NCI-H2171 treated with DMSO at 0.1 percent for 48 hours (cell line): ENCODE data around the gene MIGA2.

Experiments
- DNase-seq: peaks from one replicate; lab custom pipeline; 2025; lab: John Stamatoyannopoulos, UW

Gene MIGA2

GRCh38 chr9:129073404-129073803 is 37.0 kb downstream of the MIGA2 start:
- no peak for DNase-seq

DNA sequence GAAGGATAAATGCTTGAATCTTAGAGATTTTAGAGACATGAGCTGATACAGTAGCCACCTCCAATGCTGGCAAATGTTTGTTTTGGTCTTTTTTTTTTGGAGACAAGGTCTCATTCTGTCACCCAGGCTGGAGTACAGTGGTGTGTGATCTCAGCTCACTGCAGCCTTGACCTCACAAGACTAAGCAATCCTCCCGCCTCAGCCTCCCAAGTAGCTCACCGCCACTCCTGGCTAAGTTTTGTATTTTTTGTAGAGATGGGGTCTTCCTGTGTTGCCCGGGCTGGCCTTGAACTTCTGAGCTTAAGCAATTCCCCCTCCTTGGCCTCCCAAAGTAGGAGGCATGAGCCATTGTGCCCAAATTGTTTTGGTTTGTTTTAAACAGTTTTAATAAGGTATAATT is 37.7 kb downstream of the MIGA2 start:
- no peak for DNase-seq

GRCh38 chr9:129075996-129076639 is 39.7 kb downstream of the MIGA2 start:
- DNase-seq: no peak

DNA sequence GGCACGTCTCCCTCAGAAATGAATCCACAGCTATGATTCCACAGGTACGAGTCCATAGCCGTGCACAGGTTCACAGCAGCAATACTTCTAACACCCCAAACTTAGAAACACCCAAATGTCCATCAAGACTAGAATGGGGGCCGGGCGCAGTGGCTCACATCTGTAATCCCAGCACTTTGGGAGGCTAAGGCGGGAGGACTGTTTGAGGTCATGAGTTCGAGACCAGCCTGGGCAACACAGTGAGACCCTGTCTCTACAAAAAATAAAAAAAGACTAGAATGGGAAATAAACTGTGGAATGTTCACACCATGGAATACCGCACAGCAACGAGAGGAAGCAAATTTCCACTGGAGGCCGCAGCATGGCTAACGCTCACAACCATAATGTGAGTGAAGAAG is 40.2 kb downstream of the MIGA2 start:
- no peak for DNase-seq

- no peak for DNase-seq
These were observed 40.8 kb downstream of the MIGA2 start for GRCh38 chr9:129077236-129077635.

DNA sequence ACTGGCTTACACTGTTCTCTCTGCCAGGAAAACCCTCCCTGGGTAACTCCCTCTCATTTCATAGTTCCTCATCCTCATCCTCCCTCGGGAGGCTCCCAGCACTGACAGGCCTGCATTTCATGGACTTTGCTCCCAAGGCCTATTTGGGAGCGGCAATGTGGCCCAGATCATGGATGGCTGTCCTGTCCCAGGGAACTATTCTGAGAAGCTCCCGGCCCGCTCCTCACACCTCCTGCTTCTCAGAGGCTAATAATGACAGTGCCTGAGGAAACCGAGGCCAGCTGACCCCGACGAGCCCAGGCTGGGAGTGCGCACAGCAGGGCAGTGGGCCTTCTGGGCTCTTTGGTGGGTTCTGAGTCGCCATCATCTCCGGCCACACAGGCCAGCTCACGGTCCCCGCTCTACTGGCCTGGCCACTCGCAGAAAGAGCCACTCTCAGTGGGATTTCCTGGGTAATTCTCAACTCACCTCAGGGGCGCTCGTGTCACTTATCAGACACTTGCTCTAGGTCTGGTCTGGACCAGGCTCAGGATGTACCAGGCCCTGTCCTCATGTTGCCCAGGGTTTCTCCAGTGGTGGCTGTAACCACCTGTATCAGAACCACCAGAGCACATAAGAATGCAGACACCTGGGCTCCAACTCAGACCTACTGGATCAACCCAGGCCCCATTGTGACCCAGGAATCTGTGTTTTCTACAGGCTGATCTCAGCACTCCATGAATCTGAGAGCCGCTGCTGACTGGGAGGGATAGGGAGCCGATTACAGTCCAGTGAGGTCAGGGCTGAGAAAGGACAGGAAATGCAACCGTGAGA is 42.5 kb downstream of the MIGA2 start:
- no peak for DNase-seq

DNA sequence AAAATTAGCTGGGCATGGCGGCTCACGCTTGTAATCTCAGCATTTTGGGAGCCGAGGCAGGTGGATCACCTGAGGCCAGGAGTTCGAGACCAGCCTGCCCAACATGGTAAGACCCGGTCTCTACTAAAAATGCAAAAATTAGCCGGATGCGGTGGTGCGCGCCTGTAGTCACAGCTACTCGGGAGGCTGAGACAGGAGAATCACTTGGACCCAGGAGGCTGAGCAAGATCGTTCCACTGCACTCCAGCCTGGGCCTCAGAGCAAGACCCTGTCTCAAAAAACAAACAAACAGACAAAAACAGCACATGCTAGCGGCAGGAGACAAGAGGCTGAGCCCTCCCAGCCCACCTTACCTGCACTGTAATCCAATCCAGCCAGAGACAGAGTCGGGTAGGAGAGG is 43.4 kb downstream of the MIGA2 start:
- no peak for DNase-seq

DNA sequence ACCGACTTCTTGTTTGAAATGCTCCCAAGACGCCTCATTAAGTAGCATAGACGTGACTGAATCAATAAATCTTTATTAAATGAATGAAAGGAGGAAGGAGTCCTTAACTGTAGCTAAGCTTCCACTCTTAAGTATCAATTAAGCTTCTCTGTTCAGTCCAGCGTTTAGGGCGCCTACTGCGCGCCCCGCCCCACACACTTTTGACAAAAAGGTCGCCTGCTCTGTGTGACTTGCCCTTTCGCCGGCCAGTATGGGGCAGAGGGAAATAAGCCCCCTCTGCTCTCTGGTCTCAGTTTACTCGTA is 43.8 kb downstream of the MIGA2 start:
- DNase-seq: peak; percentile 30

DNA sequence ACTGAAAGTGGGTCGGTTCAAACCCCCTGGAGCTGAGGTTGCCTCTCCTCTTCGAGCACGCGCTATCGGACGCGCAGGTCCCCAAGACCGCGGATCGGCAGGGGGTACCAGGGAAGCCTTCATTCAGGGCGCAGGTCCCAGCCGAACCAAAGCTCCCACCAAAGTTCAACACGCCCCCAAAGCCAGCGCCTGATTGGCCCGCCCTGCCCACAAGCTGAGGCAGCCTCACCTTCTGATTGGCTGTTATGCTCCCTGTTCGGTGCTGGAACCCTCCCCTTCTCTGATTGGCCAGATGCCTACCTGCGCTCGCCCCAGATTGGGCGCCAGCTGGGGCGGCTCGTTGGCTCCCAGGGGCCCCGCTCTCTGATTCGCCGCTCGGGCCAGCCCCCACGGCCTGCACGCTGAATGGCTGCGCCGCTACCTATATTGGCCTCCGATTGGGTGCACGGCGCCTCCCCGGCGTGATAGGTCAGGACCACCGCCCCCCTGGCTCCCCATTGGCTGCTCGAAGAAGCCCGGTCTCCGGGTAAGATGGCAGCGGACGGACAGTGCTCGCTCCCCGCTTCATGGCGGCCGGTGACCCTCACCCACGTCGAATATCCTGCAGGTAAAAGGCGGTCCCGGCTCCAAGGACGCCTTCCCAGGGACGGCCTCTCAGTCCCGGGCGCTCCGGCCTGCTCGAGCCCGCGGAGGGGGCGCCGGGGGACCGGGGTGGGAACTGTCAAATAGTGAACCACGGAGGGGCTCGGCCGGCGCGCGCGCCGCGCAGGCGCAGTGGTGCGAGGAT is 44.4 kb downstream of the MIGA2 start, which contains the start of gene DOLPP1:
Gene DOLPP1, plus strand, starts transcription at position 511 of the 787 bp plus-strand sequence. Its CDS starts 21 bp downstream, at position 532.
- peak; percentile 100 for DNase-seq

DNA sequence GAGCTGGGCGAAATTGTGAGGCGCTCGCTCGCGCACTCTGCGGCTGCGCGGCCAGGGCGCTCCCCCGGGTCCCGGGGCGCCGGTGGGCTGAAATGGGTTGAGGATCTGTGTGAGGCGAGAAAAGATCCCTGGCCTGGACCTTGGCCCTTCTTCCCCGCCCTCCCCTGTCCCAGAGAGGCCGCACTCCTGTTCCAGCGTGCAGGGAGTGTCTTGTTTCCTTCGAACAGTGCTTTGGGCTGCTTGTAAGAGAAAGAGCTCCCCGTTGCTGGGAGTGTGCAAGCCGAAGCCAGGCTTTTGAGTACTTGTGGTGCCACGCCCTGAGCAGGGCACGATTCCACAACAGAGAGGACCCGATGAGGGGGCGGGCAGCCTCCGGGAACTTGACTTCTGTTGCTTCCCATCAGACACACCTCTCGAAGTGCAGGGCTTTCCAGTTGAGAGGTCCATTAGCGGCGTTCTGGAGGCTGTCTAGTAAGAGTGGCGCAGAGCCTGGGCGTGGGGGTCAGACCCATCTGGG is 45.0 kb downstream of the MIGA2 start:
- DNase-seq: peak; percentile 54

DNA sequence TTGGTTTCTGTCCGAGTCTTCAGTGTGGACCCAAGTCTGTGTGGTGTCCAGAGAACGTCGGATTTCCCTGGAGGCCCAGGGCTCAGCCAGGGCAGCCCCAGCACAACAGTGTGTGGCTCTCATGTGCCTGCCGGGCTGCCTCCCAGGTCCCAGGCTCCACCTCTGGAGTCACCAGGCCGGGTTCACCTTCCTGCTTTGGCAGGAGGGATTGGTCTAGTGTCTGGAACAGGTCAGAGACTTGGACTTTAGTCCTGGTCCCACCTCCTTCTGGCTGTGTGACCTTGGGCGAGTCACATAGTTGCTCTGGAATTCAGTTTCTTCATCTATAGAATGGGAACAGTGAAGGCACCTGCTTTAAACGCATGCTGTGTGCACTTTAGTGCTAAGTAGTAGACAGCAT is 47.7 kb downstream of the MIGA2 start:
- DNase-seq: no peak

DNA sequence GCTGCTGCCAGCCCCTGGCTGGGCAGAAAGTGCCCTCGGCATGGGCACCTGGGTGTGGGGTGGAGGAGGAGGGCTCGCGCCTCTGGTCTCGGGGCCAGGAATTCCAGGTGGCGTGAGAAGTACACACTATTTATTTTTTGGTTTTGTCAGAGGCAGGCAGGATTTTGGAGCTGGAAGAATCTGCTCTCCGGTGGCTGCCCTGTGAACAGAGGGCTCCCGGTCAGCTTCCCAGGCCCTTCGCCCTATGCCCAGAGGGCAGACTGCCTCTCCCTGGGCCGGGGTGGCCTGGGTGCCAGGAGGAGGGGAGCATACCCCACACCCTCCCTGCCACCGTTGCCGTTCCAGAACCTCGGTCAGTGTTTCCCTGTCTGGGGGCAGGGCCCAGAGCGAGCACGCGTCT is 52.8 kb downstream of the MIGA2 start:
- no peak for DNase-seq

- no peak for DNase-seq
These were observed 57.4 kb downstream of the MIGA2 start for GRCh38 chr9:129093602-129094386.

- DNase-seq: no peak
These were observed 58.2 kb downstream of the MIGA2 start for GRCh38 chr9:129094387-129095169.

GRCh38 chr9:129095170-129095667 is 58.8 kb downstream of the MIGA2 start:
- no peak for DNase-seq

DNA sequence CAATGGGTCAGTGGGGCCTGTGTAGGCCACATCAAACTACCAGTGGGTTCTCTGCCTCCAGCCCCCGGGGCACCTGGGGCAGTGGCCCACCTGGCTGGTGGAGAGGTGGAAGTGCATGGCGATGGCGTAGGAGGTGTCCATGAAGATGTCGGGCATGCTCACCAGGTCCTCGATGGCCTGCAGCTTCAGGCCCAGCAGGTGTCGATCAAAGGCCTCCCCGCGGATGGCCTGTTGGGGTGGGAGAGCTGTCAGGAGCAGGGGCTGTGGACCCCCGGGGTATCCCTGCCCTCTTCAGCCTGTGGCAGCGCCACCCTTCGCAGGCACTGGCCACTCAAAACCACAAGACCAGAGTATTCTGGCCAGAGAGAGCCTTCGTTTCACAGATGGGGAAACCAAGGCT is 59.5 kb downstream of the MIGA2 start:
- DNase-seq: no peak

DNA sequence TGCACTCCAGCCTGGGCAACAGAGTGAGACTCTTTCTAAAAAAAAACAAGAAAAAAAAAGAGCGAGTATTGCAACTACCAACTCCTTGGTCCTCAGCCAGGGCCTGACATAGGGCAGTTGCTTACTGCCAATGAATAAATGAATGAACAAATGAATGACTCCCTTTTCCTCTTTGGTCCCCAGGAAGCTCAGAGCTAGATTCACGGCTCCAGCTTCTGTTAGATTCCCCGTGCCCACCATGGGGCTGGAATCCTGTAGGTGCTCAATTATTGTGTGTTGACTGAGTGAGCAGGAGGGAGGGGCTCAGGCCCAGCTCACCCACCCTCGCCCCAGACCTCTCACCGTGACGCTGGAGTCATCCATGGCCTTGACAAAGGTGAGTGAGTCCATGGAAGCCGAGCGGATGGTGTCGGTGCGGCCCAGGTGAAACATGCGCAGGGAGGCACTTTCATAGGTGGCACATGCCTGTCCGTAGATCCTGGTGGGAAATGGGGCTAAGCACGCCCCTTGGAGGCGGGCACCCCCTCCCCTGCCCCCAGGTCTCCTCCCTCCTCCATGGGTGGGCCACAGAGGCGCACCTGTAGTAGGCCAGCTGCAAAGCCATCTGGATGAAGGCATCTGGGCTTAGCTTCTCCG is 61.4 kb downstream of the MIGA2 start:
- no peak for DNase-seq

GRCh38 chr9:129098328-129098727 is 61.9 kb downstream of the MIGA2 start:
- DNase-seq: no peak

DNA sequence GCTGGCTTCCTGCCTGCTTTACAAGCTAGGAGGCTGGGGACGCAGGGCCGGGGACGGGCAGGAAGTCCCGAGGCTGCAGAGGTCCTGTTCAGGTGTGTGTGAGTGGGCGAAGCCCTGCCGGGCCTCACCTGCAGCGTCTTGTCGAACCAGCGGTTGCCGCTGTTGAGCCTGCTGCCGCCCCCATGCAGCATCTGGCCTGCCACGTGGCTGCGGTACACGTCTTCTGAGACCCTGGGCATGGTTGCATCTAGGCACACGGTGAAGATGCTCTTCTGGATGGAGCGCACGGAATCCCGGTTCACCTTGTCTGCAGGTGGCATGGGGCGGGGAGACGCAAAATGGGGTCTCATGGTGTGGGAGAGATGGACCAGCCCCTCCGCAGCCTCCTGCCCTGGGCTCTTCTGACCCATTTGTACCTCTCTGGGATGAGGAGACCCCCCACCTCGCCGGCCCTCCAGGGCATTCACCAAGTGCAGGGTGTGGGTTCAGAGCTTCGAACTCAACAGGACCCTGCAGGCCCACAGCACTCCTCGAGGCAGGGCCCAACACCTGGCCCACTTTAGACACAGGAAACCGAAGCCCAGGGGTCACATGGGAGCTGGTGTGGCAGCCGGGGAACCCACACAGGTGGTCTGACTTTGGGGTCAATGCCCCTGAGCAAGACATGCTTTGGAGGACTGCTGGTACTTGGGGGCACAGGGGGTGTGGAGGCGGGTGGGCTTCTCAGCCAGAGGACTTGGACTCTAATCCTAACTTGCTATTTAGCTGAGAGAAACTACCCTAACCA is 64.2 kb downstream of the MIGA2 start:
- DNase-seq: no peak

DNA sequence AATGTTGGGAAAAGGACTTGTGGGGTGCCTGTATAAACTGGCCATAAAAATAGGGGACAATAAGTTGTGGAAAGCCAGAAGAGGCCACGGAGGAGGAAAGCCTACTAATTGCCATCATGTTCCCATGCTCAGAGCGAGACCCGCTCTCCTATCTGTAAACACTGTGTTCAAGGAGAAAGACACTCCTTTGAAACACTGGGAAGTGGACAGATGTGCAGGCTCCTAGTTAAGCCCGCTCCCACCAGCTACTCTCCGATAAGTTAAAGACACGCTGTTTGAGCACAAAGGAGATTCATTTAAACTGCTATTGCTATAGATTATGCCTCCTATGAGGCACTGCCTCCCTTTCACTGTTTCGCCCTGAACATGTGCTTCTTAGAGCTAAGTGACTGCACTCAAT is 64.9 kb downstream of the MIGA2 start:
- DNase-seq: no peak
